CD8-positive, alpha-beta memory T cell (primary cell): Measurements from ENCODE around the gene CCNA1. TPM values are rescaled to one million over a fixed set of nuclear protein-coding genes. Genes with fewer than 3 reads are reported as not detected.

Experiments
- CTCF ChIA-PET: fragments of 350-600 bp; sonication (Branson Sonifier 250); formaldehyde crosslinking; loops from one replicate; lab custom pipeline; 2021; ENCODE audit warnings: antibody characterized with exemption; lab: Charles Lee
- POLR2A ChIA-PET: fragments of 350-600 bp; sonication (Branson Sonifier 250); formaldehyde crosslinking; loops from one replicate; lab custom pipeline; 2021; ENCODE audit warnings: antibody characterized with exemption; lab: Charles Lee
- DNase-seq, 5 donors: peaks; one replicate each; pipeline versions ENCODE4 v3.0.0 to v3.0.0-alpha.2; 2020 to 2022; ENCODE audit warnings: mixed read lengths in 1 of 5
- H3K27ac ChIP-seq: one replicate; pipeline ENCODE4 v1.7.0; 2013; ENCODE audit warnings: low read depth, mild to moderate bottlenecking, low read length, moderate library complexity
- H3K27me3 ChIP-seq: 2 replicates; pipeline ENCODE4 v1.7.0; 2013; ENCODE audit warnings: low read length, mild to moderate bottlenecking; ENCODE audit not compliant: insufficient read depth, poor library complexity, severe bottlenecking
- H3K36me3 ChIP-seq: 2 replicates; pipeline ENCODE4 v1.7.0; 2013; ENCODE audit warnings: mild to moderate bottlenecking, low read length, moderate library complexity; ENCODE audit not compliant: insufficient read depth
- H3K4me1 ChIP-seq: 2 replicates; pipeline ENCODE4 v1.7.0; 2013; ENCODE audit warnings: mild to moderate bottlenecking, low read length, moderate library complexity; ENCODE audit not compliant: insufficient read depth
- H3K4me3 ChIP-seq: 2 replicates; pipeline ENCODE4 v1.7.0; 2013; ENCODE audit warnings: mild to moderate bottlenecking, low read length
- H3K9me3 ChIP-seq: 2 replicates; pipeline ENCODE4 v1.7.0; 2013; ENCODE audit warnings: mild to moderate bottlenecking, low read length
- H3K27ac Mint-ChIP-seq, 8 donors: one replicate each; pipeline ENCODE4 v1.8.0; 2020 to 2021; ENCODE audit warnings: mixed read lengths in 8 of 8, mild to moderate bottlenecking in 6 of 8, inconsistent platforms in 3 of 8, moderate library complexity in 3 of 8
- H3K27me3 Mint-ChIP-seq, 2 donors: one replicate each; pipeline ENCODE4 v1.8.0; 2020 to 2021; ENCODE audit warnings: mixed read lengths in 2 of 2, mild to moderate bottlenecking in 1 of 2, moderate library complexity in 1 of 2
- H3K36me3 Mint-ChIP-seq, 3 donors: one replicate each; pipeline ENCODE4 v1.8.0; 2020 to 2021; ENCODE audit warnings: mixed read lengths in 3 of 3, inconsistent platforms in 1 of 3, mild to moderate bottlenecking in 1 of 3
- H3K4me1 Mint-ChIP-seq, 3 donors: one replicate each; pipeline ENCODE4 v1.8.0; 2020 to 2021; ENCODE audit warnings: mixed read lengths in 3 of 3, inconsistent platforms in 1 of 3, mild to moderate bottlenecking in 1 of 3
- H3K4me3 Mint-ChIP-seq, 7 donors: one replicate each; pipeline ENCODE4 v1.8.0; 2020 to 2021; ENCODE audit warnings: mixed read lengths in 7 of 7, mild to moderate bottlenecking in 6 of 7, moderate library complexity in 4 of 7, inconsistent platforms in 2 of 7
- H3K9me3 Mint-ChIP-seq, 5 donors: one replicate each; pipeline ENCODE4 v1.8.0; 2020 to 2022; ENCODE audit warnings: mixed read lengths in 5 of 5, mild to moderate bottlenecking in 3 of 5, moderate library complexity in 2 of 5, inconsistent platforms in 1 of 5
- polyA plus RNA-seq: library from polyadenylated mRNA; unstranded; fragments of 300-500 nt; fragmentation: Illumina TruSeq; gene quantifications from one replicate; pipeline ENCODE4 v1.2.3, GENCODE V29; 2021
- total RNA-seq, 2 experiments: library from RNA; stranded (reverse); gene quantifications; one replicate each; pipeline ENCODE4 v1.2.3, GENCODE V29; 2021

The CCNA1 gene
- total and polyA plus RNA-seq, 3 experiments from 2014 or later: not detected

DNA sequence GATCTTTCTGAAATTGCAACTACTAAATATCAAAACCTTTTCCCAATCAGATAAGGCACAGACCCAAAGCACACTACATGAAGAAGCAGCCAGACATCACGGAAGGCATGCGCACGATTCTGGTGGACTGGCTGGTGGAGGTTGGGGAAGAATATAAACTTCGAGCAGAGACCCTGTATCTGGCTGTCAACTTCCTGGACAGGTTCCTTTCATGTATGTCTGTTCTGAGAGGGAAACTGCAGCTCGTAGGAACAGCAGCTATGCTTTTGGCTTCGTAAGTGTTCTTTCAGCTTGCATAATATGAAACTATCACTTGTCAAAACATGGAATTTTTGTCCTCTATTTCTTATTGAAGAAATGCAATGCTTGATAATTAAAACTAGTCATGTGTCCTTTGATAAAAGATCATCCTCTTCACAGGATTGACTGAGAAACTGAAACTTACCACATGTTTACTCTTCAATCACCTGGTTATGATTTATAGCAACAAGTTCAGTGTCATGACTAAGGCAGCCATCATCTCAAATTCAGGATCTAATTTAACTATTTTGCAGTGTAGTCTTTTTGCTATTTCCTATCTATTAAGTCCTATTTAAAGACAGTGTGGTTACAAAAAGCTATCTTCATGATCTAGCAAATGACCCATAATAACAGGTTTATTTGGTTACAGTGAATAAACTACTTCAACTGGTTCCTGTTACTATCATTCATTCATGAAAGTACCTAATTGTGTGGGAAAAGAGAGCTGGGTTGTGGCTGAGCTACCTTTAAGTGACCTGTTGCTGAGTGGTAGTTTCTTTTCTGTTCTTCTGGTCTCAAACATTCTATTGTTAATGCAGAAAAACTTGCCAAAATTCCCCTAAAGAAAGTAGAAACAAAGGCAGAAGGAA, 6.5 kb downstream of the CCNA1 start:
- Histone ChIP-seq H3K4me1 (no peaks in the 10 kb centered on the region), H3K9me3 (no peaks in the 10 kb centered on the region), H3K36me3 (no peaks in the 10 kb centered on the region), H3K4me3 (no peak overlapping the region), H3K27ac (no peak overlapping the region), H3K27me3 (no peaks in the 10 kb centered on the region)
- no peak overlapping the region for H3K4me3 Mint-ChIP-seq
- peaks cover 8 to 23% of the 10 kb centered on the region in 2 donors for H3K27me3 Mint-ChIP-seq
- no peaks in the 10 kb centered on the region for H3K36me3 Mint-ChIP-seq
- no peak overlapping the region for H3K27ac Mint-ChIP-seq
- no peak for DNase-seq
- H3K9me3 Mint-ChIP-seq: peaks cover 0 to 5% (median 0%) of the 10 kb centered on the region in 5 donors
- POLR2A ChIA-PET: no interaction called here
- CTCF ChIA-PET: no interaction called here
- H3K4me1 Mint-ChIP-seq: no peaks in the 10 kb centered on the region

DNA sequence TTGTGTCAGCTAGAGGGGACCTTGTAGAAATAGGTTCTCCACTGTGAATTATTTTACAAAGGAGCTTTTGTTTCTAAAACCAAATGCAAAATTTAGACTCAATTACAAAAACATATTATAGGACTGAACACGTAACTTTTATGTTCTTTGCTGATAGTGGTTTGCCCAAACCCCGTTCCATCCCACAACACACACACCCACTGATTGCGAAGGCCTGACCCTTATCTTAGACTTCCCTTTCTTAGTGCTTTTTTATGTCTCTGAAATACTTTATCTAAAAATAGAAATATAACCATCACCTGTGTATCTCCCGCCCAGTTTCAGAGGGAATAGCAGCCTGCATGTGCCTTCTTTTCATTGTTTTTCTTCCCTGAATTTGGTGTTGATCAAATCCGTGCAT, 13.0 kb downstream of the CCNA1 start:
- Histone ChIP-seq H3K27ac (no peak overlapping the region), H3K4me3 (no peak overlapping the region), H3K9me3 (no peaks in the 10 kb centered on the region), H3K36me3 (no peaks in the 10 kb centered on the region), H3K4me1 (no peaks in the 10 kb centered on the region), H3K27me3 (no peaks in the 10 kb centered on the region)
- Mint-ChIP-seq H3K4me1 (no peaks in the 10 kb centered on the region), H3K9me3 (peaks cover 0 to 2% (median 0%) of the 10 kb centered on the region in 5 donors), H3K27me3 (peaks cover 0 to 4% of the 10 kb centered on the region in 2 donors), H3K4me3 (no peak overlapping the region), H3K36me3 (no peaks in the 10 kb centered on the region), H3K27ac (no peak overlapping the region)
- DNase-seq: no peak
- POLR2A ChIA-PET: no interaction called here
- CTCF ChIA-PET: no interaction called here

DNA sequence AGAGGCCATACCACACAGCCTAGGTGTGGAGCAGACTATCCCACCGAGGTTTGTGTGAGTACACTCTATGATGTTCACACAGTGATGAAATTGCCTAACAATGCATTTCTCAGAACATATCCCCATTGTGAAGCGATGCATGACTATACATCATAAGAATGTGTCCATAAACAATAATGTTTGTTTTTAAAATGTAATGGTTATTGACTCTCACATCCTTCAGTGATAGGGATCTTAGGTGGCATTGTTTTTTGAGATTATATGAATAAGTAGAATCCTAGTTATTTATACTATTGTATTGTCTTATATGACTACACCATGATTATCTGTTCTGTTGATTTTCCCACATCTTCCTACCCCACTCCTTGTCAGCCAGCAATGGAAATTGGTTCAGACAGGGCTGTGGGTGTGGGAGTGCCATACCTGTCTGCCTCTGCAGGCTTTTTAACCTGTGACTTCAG, 13.6 kb downstream of the CCNA1 start:
- POLR2A ChIA-PET: no interaction called here
- Mint-ChIP-seq H3K36me3 (no peaks in the 10 kb centered on the region), H3K27ac (no peak overlapping the region), H3K4me1 (no peaks in the 10 kb centered on the region), H3K9me3 (peaks cover 0 to 2% (median 0%) of the 10 kb centered on the region in 5 donors), H3K4me3 (no peak overlapping the region), H3K27me3 (peaks cover 0 to 4% of the 10 kb centered on the region in 2 donors)
- CTCF ChIA-PET: no interaction called here
- Histone ChIP-seq H3K27me3 (no peaks in the 10 kb centered on the region), H3K4me3 (no peak overlapping the region), H3K36me3 (no peaks in the 10 kb centered on the region), H3K27ac (no peak overlapping the region), H3K9me3 (no peaks in the 10 kb centered on the region), H3K4me1 (no peaks in the 10 kb centered on the region)
- DNase-seq: no peak

DNA sequence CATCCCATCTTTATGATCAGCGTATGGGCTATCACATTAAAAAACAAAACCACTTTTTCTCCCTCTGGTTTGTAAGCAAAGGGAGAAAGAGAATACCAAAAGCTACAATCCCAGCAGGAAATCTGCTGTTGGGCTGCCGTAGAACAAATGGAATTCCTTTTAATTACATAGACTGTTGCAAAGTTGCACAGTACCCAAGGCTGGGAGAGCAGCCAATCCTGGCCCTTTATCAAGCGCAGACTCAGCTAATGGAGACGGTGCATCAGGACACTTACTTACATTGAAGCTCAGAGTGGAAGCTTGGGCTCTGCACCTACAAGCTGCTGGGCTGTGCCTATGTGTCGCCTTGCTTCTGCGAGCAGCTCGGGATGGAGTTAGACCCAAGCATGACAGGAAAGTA, 15.2 kb downstream of the CCNA1 start:
- no peak overlapping the region for H3K27ac ChIP-seq
- no peak for DNase-seq
- no peaks in the 10 kb centered on the region for H3K36me3 ChIP-seq
- no peaks in the 10 kb centered on the region for H3K36me3 Mint-ChIP-seq
- no peak overlapping the region for H3K4me3 ChIP-seq
- no peak overlapping the region for H3K4me3 Mint-ChIP-seq
- ChIA-PET POLR2A (no interaction called here), CTCF (no interaction called here)
- no peaks in the 10 kb centered on the region for H3K4me1 Mint-ChIP-seq
- no peaks in the 10 kb centered on the region for H3K27me3 ChIP-seq
- H3K9me3 ChIP-seq: no peaks in the 10 kb centered on the region
- peaks cover 0 to 2% (median 0%) of the 10 kb centered on the region in 5 donors for H3K9me3 Mint-ChIP-seq
- H3K27ac Mint-ChIP-seq: no peak overlapping the region
- no peaks in the 10 kb centered on the region for H3K4me1 ChIP-seq
- peaks cover 0 to 4% of the 10 kb centered on the region in 2 donors for H3K27me3 Mint-ChIP-seq

DNA sequence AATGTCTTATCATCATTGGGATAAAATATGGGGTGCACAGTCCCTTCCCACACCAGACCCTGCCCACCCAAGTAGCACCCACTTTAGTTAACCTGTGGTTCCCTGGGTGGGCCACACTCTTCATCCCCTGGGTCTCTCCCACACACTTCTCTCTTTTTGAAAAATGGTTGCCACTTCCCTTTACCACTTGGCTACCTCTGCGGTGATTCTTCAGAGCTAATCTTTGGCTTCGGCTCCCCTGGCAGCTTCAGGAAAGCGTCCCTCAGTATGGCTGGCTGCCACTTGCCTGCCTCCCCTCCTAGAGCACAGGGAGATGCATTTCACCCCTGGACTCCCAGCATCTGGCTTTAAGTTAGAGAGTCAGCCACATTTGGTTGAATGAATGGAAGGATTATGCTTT, 18.2 kb downstream of the CCNA1 start:
- ChIA-PET POLR2A (no interaction called here), CTCF (no interaction called here)
- peaks cover 0 to 2% of the 10 kb centered on the region in 2 donors for H3K27me3 Mint-ChIP-seq
- H3K9me3 Mint-ChIP-seq: peaks cover 0 to 2% (median 0%) of the 10 kb centered on the region in 5 donors
- Histone ChIP-seq H3K27me3 (no peaks in the 10 kb centered on the region), H3K4me1 (no peaks in the 10 kb centered on the region), H3K4me3 (no peak overlapping the region), H3K9me3 (no peaks in the 10 kb centered on the region), H3K27ac (no peak overlapping the region), H3K36me3 (no peaks in the 10 kb centered on the region)
- H3K27ac Mint-ChIP-seq: no peak overlapping the region
- H3K4me3 Mint-ChIP-seq: no peak overlapping the region
- no peaks in the 10 kb centered on the region for H3K36me3 Mint-ChIP-seq
- no peak for DNase-seq
- no peaks in the 10 kb centered on the region for H3K4me1 Mint-ChIP-seq

DNA sequence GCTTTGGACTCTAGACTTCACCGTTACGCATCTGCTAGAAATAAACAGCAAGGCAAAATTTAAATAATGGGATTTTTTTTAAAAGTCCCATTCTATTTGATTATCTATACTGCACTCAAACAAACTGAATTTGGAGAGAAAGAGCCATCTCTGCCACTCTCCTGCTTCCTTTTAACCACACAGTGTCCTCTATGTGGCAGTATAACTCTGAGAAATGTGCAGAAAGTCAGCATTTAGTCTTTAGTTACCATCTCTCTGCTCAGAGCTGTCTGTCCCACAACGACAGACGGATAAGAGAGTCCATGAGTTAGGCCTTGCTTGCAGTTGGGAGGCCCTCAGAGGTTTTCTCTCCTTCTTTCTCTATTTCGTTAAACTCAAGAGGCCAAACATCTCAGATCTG, 21.2 kb downstream of the CCNA1 start:
- Mint-ChIP-seq H3K27me3 (no peaks in the 10 kb centered on the region), H3K9me3 (no peaks in the 10 kb centered on the region), H3K4me3 (no peak overlapping the region), H3K36me3 (no peaks in the 10 kb centered on the region), H3K27ac (no peak overlapping the region), H3K4me1 (no peaks in the 10 kb centered on the region)
- no peak overlapping the region for H3K4me3 ChIP-seq
- ChIA-PET CTCF (no interaction called here), POLR2A (no interaction called here)
- DNase-seq: no peak
- H3K36me3 ChIP-seq: no peaks in the 10 kb centered on the region
- H3K9me3 ChIP-seq: no peaks in the 10 kb centered on the region
- H3K27ac ChIP-seq: no peak overlapping the region
- H3K4me1 ChIP-seq: no peaks in the 10 kb centered on the region
- H3K27me3 ChIP-seq: no peaks in the 10 kb centered on the region

DNA sequence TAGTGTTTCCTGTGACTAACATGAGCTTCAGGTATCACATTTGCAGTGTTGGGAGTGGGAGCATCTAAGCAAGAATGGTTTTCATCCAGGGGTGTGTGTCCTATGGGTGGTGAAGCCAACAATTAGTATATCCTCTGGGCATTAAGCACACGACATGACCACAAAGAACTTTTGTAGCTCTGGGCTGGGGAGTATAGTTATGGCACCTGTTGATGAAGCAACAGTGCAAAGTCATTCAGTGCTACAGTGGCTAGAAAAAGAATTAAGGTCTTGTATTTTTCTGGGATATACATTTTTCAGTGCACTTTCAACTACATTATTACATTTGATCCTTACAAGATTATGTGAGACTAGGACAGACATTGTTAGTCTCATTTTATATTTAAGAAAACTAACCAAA, 21.8 kb downstream of the CCNA1 start:
- Mint-ChIP-seq H3K36me3 (no peaks in the 10 kb centered on the region), H3K4me3 (no peak overlapping the region), H3K4me1 (no peaks in the 10 kb centered on the region), H3K27me3 (no peaks in the 10 kb centered on the region), H3K9me3 (no peaks in the 10 kb centered on the region), H3K27ac (no peak overlapping the region)
- ChIA-PET CTCF (no interaction called here), POLR2A (no interaction called here)
- Histone ChIP-seq H3K27ac (no peak overlapping the region), H3K4me1 (no peaks in the 10 kb centered on the region), H3K4me3 (no peak overlapping the region), H3K27me3 (no peaks in the 10 kb centered on the region), H3K36me3 (no peaks in the 10 kb centered on the region), H3K9me3 (no peaks in the 10 kb centered on the region)
- no peak for DNase-seq

DNA sequence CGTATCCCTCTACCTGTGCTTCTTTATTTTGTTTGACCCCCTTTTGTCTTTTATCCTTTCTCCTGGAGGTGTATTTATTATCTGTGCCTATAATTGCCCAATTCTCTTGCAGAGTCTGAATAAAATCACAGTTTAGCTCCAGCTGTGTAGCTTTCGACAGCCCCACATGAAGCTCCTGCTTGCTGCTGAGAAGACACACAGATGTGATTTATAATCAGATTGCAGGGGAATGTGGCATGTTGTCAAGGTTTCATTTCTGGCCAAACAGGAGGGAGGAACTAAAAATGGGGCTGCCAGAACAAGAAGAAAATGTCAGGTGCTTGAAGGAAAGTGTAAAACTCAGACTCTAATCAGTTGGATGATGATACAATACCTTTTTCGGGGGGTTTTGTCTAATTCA, 22.7 kb downstream of the CCNA1 start:
- H3K36me3 ChIP-seq: no peaks in the 10 kb centered on the region
- ChIA-PET CTCF (no interaction called here), POLR2A (no interaction called here)
- H3K4me3 ChIP-seq: no peak overlapping the region
- H3K4me1 ChIP-seq: no peaks in the 10 kb centered on the region
- Mint-ChIP-seq H3K36me3 (no peaks in the 10 kb centered on the region), H3K4me1 (no peaks in the 10 kb centered on the region), H3K4me3 (no peak overlapping the region), H3K27ac (no peak overlapping the region), H3K9me3 (no peaks in the 10 kb centered on the region), H3K27me3 (no peaks in the 10 kb centered on the region)
- no peaks in the 10 kb centered on the region for H3K27me3 ChIP-seq
- H3K9me3 ChIP-seq: no peaks in the 10 kb centered on the region
- DNase-seq: no peak
- no peak overlapping the region for H3K27ac ChIP-seq
